ENCODE results near the gene PLCD3.

The PLCD3 gene

DNA sequence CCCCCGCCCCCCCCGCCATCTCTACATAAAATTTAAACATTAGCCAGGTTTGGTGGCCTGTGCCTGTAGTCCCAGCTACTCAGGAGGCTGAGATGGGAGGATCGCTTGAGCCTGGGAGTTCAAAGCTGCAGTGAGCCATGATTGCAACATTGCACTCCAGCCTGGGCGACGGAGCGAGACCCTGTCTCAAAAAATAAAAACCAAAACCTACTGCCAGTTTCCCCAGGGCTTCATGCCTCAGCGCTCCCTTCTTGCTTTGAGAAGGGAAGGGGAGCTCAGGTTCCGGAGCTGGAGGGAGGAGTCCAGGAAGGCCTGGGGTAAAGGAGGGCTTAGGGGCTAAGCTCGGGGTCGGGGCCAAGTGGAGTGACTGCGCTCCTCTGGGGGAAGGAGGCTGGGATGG lies 20.5 kb downstream of the PLCD3 start:
- Histone ChIP-seq H3K4me3 (ENCODE audit: low read length) (no peak overlapping the region), H3K79me2 (ENCODE audit: low read length) (no peaks in the 10 kb centered on the region), H3F3A (ENCODE audit: insufficient read depth, low read length) (no peaks in the 10 kb centered on the region), H3K4me1 (ENCODE audit: low read length) (no peaks in the 10 kb centered on the region), H3K36me3 (replicated peaks; ENCODE audit: insufficient read depth, low read length) (no peaks in the 10 kb centered on the region), H3K4me2 (ENCODE audit: low read depth, low read length) (no peak overlapping the region), H3K9me2 (replicated peaks; ENCODE audit: insufficient read depth, low read length) (no peaks in the 10 kb centered on the region), H3K27me3 (replicated peaks; ENCODE audit: insufficient read depth, low read length) (no peaks in the 10 kb centered on the region; the same call in 1 of the 2 replicates), H4K20me1 (ENCODE audit: insufficient read depth, low read length) (no peaks in the 10 kb centered on the region), H3K9ac (ENCODE audit: low read length) (no peak overlapping the region), H3K9me3 (replicated peaks; ENCODE audit: insufficient read depth, low read length) (no peaks in the 10 kb centered on the region), H2AFZ (ENCODE audit: low read length) (no peak overlapping the region), H3K27ac (ENCODE audit: low read length) (no peak overlapping the region)
- DNase-seq, result no peak
- TF ChIP-seq, protein P1, sequence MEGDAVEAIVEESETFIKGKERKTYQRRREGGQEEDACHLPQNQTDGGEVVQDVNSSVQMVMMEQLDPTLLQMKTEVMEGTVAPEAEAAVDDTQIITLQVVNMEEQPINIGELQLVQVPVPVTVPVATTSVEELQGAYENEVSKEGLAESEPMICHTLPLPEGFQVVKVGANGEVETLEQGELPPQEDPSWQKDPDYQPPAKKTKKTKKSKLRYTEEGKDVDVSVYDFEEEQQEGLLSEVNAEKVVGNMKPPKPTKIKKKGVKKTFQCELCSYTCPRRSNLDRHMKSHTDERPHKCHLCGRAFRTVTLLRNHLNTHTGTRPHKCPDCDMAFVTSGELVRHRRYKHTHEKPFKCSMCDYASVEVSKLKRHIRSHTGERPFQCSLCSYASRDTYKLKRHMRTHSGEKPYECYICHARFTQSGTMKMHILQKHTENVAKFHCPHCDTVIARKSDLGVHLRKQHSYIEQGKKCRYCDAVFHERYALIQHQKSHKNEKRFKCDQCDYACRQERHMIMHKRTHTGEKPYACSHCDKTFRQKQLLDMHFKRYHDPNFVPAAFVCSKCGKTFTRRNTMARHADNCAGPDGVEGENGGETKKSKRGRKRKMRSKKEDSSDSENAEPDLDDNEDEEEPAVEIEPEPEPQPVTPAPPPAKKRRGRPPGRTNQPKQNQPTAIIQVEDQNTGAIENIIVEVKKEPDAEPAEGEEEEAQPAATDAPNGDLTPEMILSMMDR (IDR thresholded peaks at IDR 0.05; ENCODE audit: low read length), result no peak
- TF ChIP-seq EZH2phosphoT487 (IDR thresholded peaks at IDR 0.05; ENCODE audit: low read length) (no peak), EZH2 (optimal IDR thresholded peaks at IDR 0.05; ENCODE audit: low read depth, low read length) (no peak)

DNA sequence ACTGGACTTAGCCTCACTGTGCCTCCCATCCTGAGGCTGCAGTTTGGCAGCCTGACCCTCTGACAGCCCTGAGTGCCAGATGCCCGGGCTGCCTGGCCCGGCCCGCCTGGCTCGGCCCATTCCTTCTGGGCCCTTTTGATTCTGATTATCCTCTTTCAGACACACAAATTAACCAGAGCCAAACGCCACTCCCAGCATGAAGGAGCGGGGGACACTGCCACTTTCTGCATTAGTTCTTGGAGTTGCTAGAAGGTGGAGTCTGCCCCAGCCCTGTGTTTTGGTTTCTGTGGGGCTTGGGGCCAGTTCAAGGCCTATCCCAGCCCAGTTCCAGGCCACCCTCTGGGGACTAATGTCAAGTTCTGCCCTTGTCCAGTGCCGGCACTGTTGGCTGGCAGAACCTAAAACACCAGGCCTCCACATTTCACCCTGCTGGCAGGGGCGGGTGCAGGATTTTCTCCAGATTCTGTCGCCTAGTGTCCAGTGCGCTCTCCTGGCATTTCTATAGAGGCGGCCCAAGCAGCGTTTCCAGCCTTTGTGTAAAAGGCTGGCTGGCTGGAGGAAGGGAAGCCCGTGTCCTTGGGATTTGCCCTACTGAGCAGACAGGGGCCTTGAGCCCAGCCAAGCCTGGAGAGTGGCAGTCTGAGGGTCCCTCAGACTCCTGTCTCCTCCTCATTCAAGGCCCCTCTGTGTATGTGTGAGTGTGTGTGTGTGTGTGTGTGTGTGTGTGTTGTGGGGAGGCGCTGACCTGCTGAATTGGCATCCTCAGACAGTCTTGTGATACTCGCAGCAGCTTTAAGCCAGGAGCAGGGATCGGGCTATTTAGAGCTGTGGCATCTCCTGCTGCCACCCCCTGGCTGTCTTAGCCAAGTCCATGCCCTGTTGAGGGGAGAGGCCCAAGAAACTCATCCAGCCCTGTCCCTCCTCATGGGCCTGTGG lies 21.4 kb downstream of the PLCD3 start:
- Histone ChIP-seq H3K4me3 (ENCODE audit: low read length) (no peak overlapping the region), H3K4me1 (ENCODE audit: low read length) (no peaks in the 10 kb centered on the region), H3K27me3 (replicated peaks; ENCODE audit: insufficient read depth, low read length) (no peaks in the 10 kb centered on the region), H3K9ac (ENCODE audit: low read length) (no peak overlapping the region), H3K4me2 (ENCODE audit: low read depth, low read length) (no peak overlapping the region), H3K9me2 (replicated peaks; ENCODE audit: insufficient read depth, low read length) (no peaks in the 10 kb centered on the region), H3K27ac (ENCODE audit: low read length) (no peak overlapping the region), H3F3A (ENCODE audit: insufficient read depth, low read length) (no peaks in the 10 kb centered on the region), H4K20me1 (ENCODE audit: insufficient read depth, low read length) (no peaks in the 10 kb centered on the region), H3K9me3 (replicated peaks; ENCODE audit: insufficient read depth, low read length) (no peaks in the 10 kb centered on the region), H3K79me2 (ENCODE audit: low read length) (no peaks in the 10 kb centered on the region), H3K36me3 (replicated peaks; ENCODE audit: insufficient read depth, low read length) (peaks cover 3% of the 10 kb centered on the region; the same call in 1 of the 2 replicates), H2AFZ (ENCODE audit: low read length) (no peak overlapping the region)
- TF ChIP-seq EZH2phosphoT487 (IDR thresholded peaks at IDR 0.05; ENCODE audit: low read length), result no peak
- no peak for TF ChIP-seq EZH2 (optimal IDR thresholded peaks at IDR 0.05; ENCODE audit: low read depth, low read length)
- TF ChIP-seq, protein P1 (IDR thresholded peaks at IDR 0.05; ENCODE audit: low read length), result no peak
- DNase-seq, result no peak

DNA sequence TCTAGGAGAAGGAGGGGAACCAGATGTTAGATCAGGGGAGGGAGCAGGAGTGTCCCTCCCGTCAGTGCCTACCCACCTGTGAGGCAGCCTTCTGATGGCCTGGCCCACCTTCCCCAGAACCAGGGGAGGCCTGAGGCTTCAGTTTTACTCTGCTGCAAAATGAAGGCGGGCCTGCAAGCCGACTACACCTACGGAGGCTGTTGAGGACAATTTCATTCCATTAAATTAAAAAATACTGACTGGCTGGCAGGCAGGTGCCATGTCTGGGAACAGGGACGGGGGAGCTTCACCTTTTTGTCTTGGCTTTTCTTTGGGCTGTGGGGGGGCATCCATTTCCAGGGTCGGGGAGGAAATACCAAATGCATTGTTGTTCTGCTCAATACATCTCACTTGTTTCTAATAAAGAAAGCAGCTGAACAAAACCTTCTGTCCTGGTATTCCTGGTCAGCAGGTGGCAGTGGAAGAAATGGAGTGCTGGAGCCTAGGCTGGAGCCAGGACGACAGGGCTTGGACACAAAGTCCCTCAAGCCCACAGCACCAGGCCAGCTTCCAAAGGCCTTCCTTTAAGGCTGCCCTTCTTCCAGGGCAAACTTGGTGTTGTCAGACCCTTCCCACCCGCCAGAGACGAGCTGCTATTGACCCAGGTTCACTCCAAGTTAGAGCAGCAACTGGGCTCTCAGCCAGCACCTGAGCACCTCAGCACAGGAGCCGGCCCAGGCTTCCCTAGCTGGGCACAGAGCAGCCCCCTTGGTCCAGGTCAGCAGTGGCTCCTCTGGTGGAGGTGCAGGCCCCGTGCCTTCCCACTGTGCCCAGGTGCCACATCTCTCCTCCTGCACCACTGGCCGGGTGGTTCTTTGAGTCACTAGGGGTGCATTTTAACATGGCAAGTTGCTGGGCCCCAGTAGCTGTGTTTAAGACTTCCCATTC lies 23.5 kb downstream of the PLCD3 start:
- no peak overlapping the region for H3K4me3 ChIP-seq (ENCODE audit: low read length)
- no peaks in the 10 kb centered on the region for H3K9me3 ChIP-seq (replicated peaks; ENCODE audit: insufficient read depth, low read length)
- no peak for TF ChIP-seq EZH2 (optimal IDR thresholded peaks at IDR 0.05; ENCODE audit: low read depth, low read length)
- TF ChIP-seq, protein P1 (IDR thresholded peaks at IDR 0.05; ENCODE audit: low read length), result no peak
- TF ChIP-seq EZH2phosphoT487 (IDR thresholded peaks at IDR 0.05; ENCODE audit: low read length), result no peak
- H3K27ac ChIP-seq (ENCODE audit: low read length), result no peak overlapping the region
- no peaks in the 10 kb centered on the region for H4K20me1 ChIP-seq (ENCODE audit: insufficient read depth, low read length)
- no peak overlapping the region for H3K9ac ChIP-seq (ENCODE audit: low read length)
- H2AFZ ChIP-seq (ENCODE audit: low read length), result no peak overlapping the region
- H3F3A ChIP-seq (ENCODE audit: insufficient read depth, low read length), result no peaks in the 10 kb centered on the region
- no peak overlapping the region for H3K4me2 ChIP-seq (ENCODE audit: low read depth, low read length)
- no peaks in the 10 kb centered on the region for H3K79me2 ChIP-seq (ENCODE audit: low read length)
- no peak for DNase-seq
- peaks cover 3% of the 10 kb centered on the region; the same call in 1 of the 2 replicates for H3K36me3 ChIP-seq (replicated peaks; ENCODE audit: insufficient read depth, low read length)
- no peaks in the 10 kb centered on the region for H3K27me3 ChIP-seq (replicated peaks; ENCODE audit: insufficient read depth, low read length)
- no peaks in the 10 kb centered on the region for H3K9me2 ChIP-seq (replicated peaks; ENCODE audit: insufficient read depth, low read length)
- H3K4me1 ChIP-seq (ENCODE audit: low read length), result no peaks in the 10 kb centered on the region
